Mammary epithelial cell (primary cell): ENCODE data around the gene CLTRN.

Experiments
- EZH2 ChIP-seq: IDR thresholded peaks from 2 replicates; pipeline ENCODE4 v1.6.1; 2012; ENCODE audit warnings: low read length, inconsistent platforms, borderline replicate concordance
- TF ChIP-seq, protein P1 (sequence below), 2 donors: IDR thresholded peaks in 1 of 2; conservative IDR thresholded peaks in 1 of 2; 2 replicates each; pipeline ENCODE4 v1.5.1; 2011 to 2012; ENCODE audit warnings: inconsistent platforms in 2 of 2, low read length in 2 of 2, mild to moderate bottlenecking in 2 of 2, control low read depth in 1 of 2, low read depth in 1 of 2; ENCODE audit not compliant: insufficient read depth in 1 of 2; ENCODE audit errors: extremely low read depth in 1 of 2

DNA sequence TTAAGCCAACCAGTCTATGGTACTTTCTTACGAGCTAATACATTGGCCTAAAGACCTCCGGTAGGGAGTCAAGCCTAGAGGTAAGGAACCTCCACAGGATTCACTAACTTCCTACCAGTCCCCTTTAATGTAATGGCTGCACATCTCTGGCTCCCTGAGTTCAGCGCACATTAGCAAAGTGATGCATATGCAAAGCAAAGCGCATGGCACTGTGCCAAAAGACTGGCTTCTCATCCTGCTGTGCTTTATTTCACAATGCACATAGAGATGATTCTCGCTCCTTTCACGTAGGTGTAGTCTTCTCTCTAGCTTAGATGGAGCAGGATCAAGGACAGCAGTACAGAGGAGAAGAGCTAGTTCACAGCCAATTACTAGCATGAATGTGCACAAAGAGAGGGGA lies 14.6 kb upstream of the CLTRN start:
- no peak for TF ChIP-seq EZH2
- TF ChIP-seq, protein P1, sequence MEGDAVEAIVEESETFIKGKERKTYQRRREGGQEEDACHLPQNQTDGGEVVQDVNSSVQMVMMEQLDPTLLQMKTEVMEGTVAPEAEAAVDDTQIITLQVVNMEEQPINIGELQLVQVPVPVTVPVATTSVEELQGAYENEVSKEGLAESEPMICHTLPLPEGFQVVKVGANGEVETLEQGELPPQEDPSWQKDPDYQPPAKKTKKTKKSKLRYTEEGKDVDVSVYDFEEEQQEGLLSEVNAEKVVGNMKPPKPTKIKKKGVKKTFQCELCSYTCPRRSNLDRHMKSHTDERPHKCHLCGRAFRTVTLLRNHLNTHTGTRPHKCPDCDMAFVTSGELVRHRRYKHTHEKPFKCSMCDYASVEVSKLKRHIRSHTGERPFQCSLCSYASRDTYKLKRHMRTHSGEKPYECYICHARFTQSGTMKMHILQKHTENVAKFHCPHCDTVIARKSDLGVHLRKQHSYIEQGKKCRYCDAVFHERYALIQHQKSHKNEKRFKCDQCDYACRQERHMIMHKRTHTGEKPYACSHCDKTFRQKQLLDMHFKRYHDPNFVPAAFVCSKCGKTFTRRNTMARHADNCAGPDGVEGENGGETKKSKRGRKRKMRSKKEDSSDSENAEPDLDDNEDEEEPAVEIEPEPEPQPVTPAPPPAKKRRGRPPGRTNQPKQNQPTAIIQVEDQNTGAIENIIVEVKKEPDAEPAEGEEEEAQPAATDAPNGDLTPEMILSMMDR (conservative IDR thresholded peaks at IDR 0.05 in 1 of 2, IDR thresholded peaks at IDR 0.05 in 1 of 2; ENCODE audit: extremely low read depth in 1 of 2, insufficient read depth in 1 of 2, low read depth in 1 of 2, low read length in 2 of 2): no peak
